IMR-90 (cell line): Measurements from ENCODE around the gene MSH5. TPM values are rescaled to one million over a fixed set of nuclear protein-coding genes. Genes with fewer than 3 reads are reported as not detected.

Experiments used
- ATAC-seq: fragments of 200-7000 bp; cut with Tn5 transposase; 2 replicates; pipeline ENCODE4 v1.9.1; 2020; ENCODE audit warnings: low read depth, mild to moderate bottlenecking, moderate library complexity
- BruUV-seq: library from RNA; stranded (reverse); fragments of 400-500 nt; replicated peaks from 2 replicates; lab custom pipeline; 2021; lab: Mats Ljungman, UMichigan
- CTCF ChIA-PET: fragments of 300-600 bp; formaldehyde crosslinking; extraction: SDS; loops from one replicate; lab custom pipeline; 2021; ENCODE audit warnings: antibody characterized with exemption; lab: Yijun Ruan, JAX
- POLR2A ChIA-PET: fragments of 300-600 bp; sonication (Branson Sonifier 250); formaldehyde crosslinking; loops from one replicate; lab custom pipeline; 2022; ENCODE audit warnings: antibody characterized with exemption; ENCODE audit not compliant: unreplicated experiment; lab: Charles Lee
- DNase-seq: peaks from one replicate; pipeline ENCODE4 v3.0.0; 2013
- H2AFZ ChIP-seq: replicated peaks from 2 replicates; pipeline ENCODE3; 2013; ENCODE audit warnings: low read length, mild to moderate bottlenecking; ENCODE audit not compliant: poor library complexity
- H2AK5ac ChIP-seq: 2 replicates; pipeline ENCODE4 v1.6.1; 2013; ENCODE audit warnings: low read depth, low read length, inconsistent platforms
- H2AK9ac ChIP-seq: replicated peaks from 2 replicates; pipeline ENCODE3; 2013; ENCODE audit warnings: mild to moderate bottlenecking, low read depth, low read length, moderate library complexity; ENCODE audit not compliant: poor library complexity
- H2BK120ac ChIP-seq: 2 replicates; pipeline ENCODE4 v1.6.1; 2013; ENCODE audit warnings: low read depth, low read length, inconsistent platforms
- H2BK15ac ChIP-seq: 3 replicates; pipeline ENCODE4 v1.6.1; 2013; ENCODE audit warnings: low read depth, low read length, inconsistent platforms
- H2BK20ac ChIP-seq: 2 replicates; pipeline ENCODE4 v1.6.1; 2013; ENCODE audit warnings: low read depth, mild to moderate bottlenecking, inconsistent platforms, low read length, moderate library complexity
- H2BK5ac ChIP-seq: 2 replicates; pipeline ENCODE4 v1.6.1; 2013; ENCODE audit warnings: mild to moderate bottlenecking, low read depth, low read length, inconsistent platforms; ENCODE audit not compliant: poor library complexity, severe bottlenecking
- H3K14ac ChIP-seq: replicated peaks from 2 replicates; pipeline ENCODE4 v1.6.1; 2013; ENCODE audit warnings: low read depth, low read length, inconsistent platforms
- H3K18ac ChIP-seq: 2 replicates; pipeline ENCODE4 v1.6.1; 2013; ENCODE audit warnings: low read depth, low read length, control low read depth
- H3K23ac ChIP-seq: 2 replicates; pipeline ENCODE4 v1.6.1; 2013; ENCODE audit warnings: low read depth, low read length, inconsistent platforms
- H3K27ac ChIP-seq: 2 replicates; pipeline ENCODE4 v1.5.1; 2013; ENCODE audit warnings: mild to moderate bottlenecking, control low read depth, low read length; ENCODE audit not compliant: insufficient read depth
- H3K27me3 ChIP-seq: 2 replicates; pipeline ENCODE4 v1.6.1; 2013; ENCODE audit warnings: low read length; ENCODE audit not compliant: control insufficient read depth, insufficient read depth
- H3K36me3 ChIP-seq: 2 replicates; pipeline ENCODE4 v1.6.1; 2013; ENCODE audit warnings: low read length, mixed read lengths; ENCODE audit not compliant: control insufficient read depth, insufficient read depth
- H3K4ac ChIP-seq: 2 replicates; pipeline ENCODE4 v1.6.1; 2013; ENCODE audit warnings: low read depth, low read length, inconsistent platforms
- H3K4me1 ChIP-seq: 2 replicates; pipeline ENCODE4 v1.6.1; 2013; ENCODE audit warnings: low read length, mixed read lengths; ENCODE audit not compliant: control insufficient read depth, insufficient read depth
- H3K4me2 ChIP-seq: 2 replicates; pipeline ENCODE4 v1.6.1; 2013; ENCODE audit warnings: low read depth, mild to moderate bottlenecking, control low read depth, low read length, moderate library complexity
- H3K4me3 ChIP-seq: 2 replicates; pipeline ENCODE4 v1.5.1; 2013; ENCODE audit warnings: low read depth, mild to moderate bottlenecking, control low read depth, low read length, moderate library complexity; ENCODE audit not compliant: insufficient read depth
- H3K56ac ChIP-seq: 2 replicates; pipeline ENCODE4 v1.6.1; 2013; ENCODE audit warnings: low read length, inconsistent platforms; ENCODE audit not compliant: insufficient read depth; ENCODE audit errors: extremely low read depth
- H3K79me1 ChIP-seq, 2 experiments: 2 replicates each; pipeline ENCODE4 v1.6.1; 2013; ENCODE audit warnings: low read length in 2 of 2, inconsistent platforms in 1 of 2, low read depth in 1 of 2
- H3K9ac ChIP-seq: 2 replicates; pipeline ENCODE4 v1.6.1; 2013; ENCODE audit warnings: low read depth, low read length, control low read depth
- H3K9me1 ChIP-seq: 2 replicates; pipeline ENCODE4 v1.6.1; 2013; ENCODE audit warnings: low read length, inconsistent platforms; ENCODE audit not compliant: insufficient read depth
- H3K9me3 ChIP-seq: 2 replicates; pipeline ENCODE4 v1.6.1; 2013; ENCODE audit warnings: low read length; ENCODE audit not compliant: control insufficient read depth, insufficient read depth
- H4K20me1 ChIP-seq: 2 replicates; pipeline ENCODE4 v1.6.1; 2013; ENCODE audit warnings: low read length, inconsistent platforms; ENCODE audit not compliant: insufficient read depth
- H4K5ac ChIP-seq: 2 replicates; pipeline ENCODE4 v1.6.1; 2013; ENCODE audit warnings: mild to moderate bottlenecking, low read depth, low read length, control low read depth
- H4K8ac ChIP-seq, 2 experiments: 2 replicates each; pipeline ENCODE4 v1.6.1; 2013; ENCODE audit warnings: low read depth in 2 of 2, low read length in 2 of 2, control low read depth in 1 of 2, inconsistent platforms in 1 of 2
- H4K91ac ChIP-seq: 2 replicates; pipeline ENCODE4 v1.6.1; 2013; ENCODE audit warnings: low read depth, low read length, inconsistent platforms; ENCODE audit not compliant: insufficient read depth
- BHLHE40 ChIP-seq: fragments of 150-350 bp; IDR thresholded peaks from 2 replicates; pipeline ENCODE4 v1.6.1; 2016; ENCODE audit warnings: mild to moderate bottlenecking, low read depth, low read length
- MAZ ChIP-seq: IDR thresholded peaks from 2 replicates; pipeline ENCODE4 v1.6.1; 2012; ENCODE audit warnings: low read depth, mild to moderate bottlenecking, low read length, improper control_type of control experiment, moderate library complexity, borderline replicate concordance
- RAD21 ChIP-seq: IDR thresholded peaks from 2 replicates; pipeline ENCODE4 v1.6.1; 2012; ENCODE audit warnings: low read length, improper control_type of control experiment
- SMC3 ChIP-seq: fragments of 150-350 bp; IDR thresholded peaks from 2 replicates; pipeline ENCODE4 v1.6.1; 2016; ENCODE audit warnings: low read depth, mild to moderate bottlenecking, antibody characterized with exemption, low read length, moderate library complexity
- WGBS, 2 experiments: methylation state at CpG; one replicate each; pipeline versions ENCODE4 v1.1.5 to v1.1.7; 2013; ENCODE audit warnings: missing lambda C conversion rate in 2 of 2; ENCODE audit not compliant: insufficient read length in 1 of 2; ENCODE audit errors: extremely low coverage in 2 of 2; 5-methylcytosine and 5-hydroxymethylcytosine counted together
- dilution Hi-C: fragments of 300-500 bp; cut with HindIII; formaldehyde crosslinking; loops from one replicate; pipeline ENCODE4 v1.14.3; 2018; ENCODE audit warnings: low sequenced_read_pairs; ENCODE audit not compliant: unreplicated experiment
- in situ Hi-C: fragments of 300-500 bp; cut with MboI; formaldehyde crosslinking; loops from 3 replicates; pipeline ENCODE4 v1.14.3; 2019; ENCODE audit warnings: low sequenced_read_pairs, inconsistent platforms, mixed read lengths
- intact Hi-C: fragments of 100-400 bp; cut with micrococcal nuclease; formaldehyde crosslinking; loops from 2 replicates; pipeline ENCODE4 v1.10.0; 2022
- polyA plus RNA-seq, 3 experiments: library from polyadenylated mRNA; depleted of rRNA; stranded (reverse); fragments of >200 nt; gene quantifications; 2 replicates each; pipeline ENCODE4 v1.2.3, GENCODE V29; 2012; ENCODE audit warnings: low replicate concordance in 1 of 3
- total RNA-seq: library from RNA; depleted of rRNA; stranded (reverse); fragments of >200 nt; gene quantifications from 2 replicates; pipeline ENCODE4 v1.2.3, GENCODE V29; 2012
- TF ChIP-seq, protein P1 (sequence below): conservative IDR thresholded peaks from 2 replicates; pipeline ENCODE4 v1.5.1; 2012; ENCODE audit warnings: mild to moderate bottlenecking, low read depth, low read length, improper control_type of control experiment

MSH5 gene
- total and polyA plus RNA-seq, 2 of the 4 experiments (the other 2 are of a cell fraction) = 5.6 to 15.7 TPM

DNA sequence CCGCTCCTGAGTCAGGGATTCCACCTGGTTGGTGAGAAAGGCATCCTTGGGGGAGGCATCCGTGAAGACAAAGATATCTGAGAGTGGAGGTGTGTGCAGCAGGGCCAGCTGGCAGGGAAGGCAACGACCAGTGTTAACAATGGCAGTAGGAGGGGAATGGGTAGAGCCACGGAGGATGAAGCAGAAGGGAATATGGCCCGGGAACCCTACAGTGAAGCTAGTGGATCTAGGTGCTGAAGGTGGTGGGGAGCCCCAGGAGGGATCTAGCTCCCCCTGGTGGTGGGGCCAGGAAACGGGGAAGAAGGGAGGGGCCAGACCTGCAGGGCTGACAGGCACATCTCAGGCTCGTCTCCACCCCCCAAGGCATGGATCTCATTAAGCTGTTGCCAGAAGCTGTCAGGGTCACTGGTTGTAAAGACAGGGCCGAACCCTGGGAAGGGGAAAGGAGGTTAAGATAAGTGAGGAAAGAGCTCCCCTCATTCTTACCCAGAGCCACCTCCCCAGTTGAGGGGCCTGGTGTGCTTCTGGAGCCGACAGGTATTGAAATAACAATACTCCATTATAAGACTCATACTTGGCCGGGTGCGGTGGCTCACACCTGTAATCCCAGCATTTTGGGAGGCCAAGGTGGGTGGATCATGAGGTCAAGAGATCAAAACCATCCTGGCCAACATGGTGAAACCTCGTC is 30.0 kb downstream of the MSH5 start:
- Histone ChIP-seq H4K20me1 (no peaks in the 10 kb centered on the region), H3K36me3 (no peaks in the 10 kb centered on the region), H3K23ac (no peak overlapping the region), H2BK120ac (no peak overlapping the region), H3K56ac (no peak overlapping the region), H4K91ac (no peak overlapping the region), H3K9me1 (peaks cover 3% of the 10 kb centered on the region; the same call in 1 of the 2 replicates), H4K8ac (no peak overlapping the region), H2AFZ (no peak overlapping the region), H2BK5ac (no peak overlapping the region), H3K9ac (no peak overlapping the region), H3K4me3 (no peak overlapping the region), H3K9me3 (no peaks in the 10 kb centered on the region), H3K79me1 (no peaks in the 10 kb centered on the region), H2AK5ac (peak overlapping the region; percentile 48; the same call in 1 of the 2 replicates), H2BK15ac (no peak overlapping the region; the same call in 2 of the 3 replicates), H3K27ac (no peak overlapping the region), H2BK20ac (no peak overlapping the region), H3K4me2 (no peak overlapping the region), H3K4me1 (no peaks in the 10 kb centered on the region), H3K27me3 (no peaks in the 10 kb centered on the region), H4K5ac (no peak overlapping the region), H3K18ac (no peak overlapping the region), H3K14ac (no peak overlapping the region), H3K4ac (no peak overlapping the region; the same call in 1 of the 2 replicates), H2AK9ac (peak overlapping the region; percentile 48)
- POLR2A ChIA-PET = no interaction called here
- intact Hi-C loops (no loop called here), dilution Hi-C loops (no loop called here), in situ Hi-C loops (no loop called here)
- WGBS, 2 experiments = 76% methylated on average over 2 of the region's 12 CpGs; no CpG with 5 or more reads in 1 of the 2 experiments
- DNase-seq = peak; percentile 31
- CTCF ChIA-PET = interaction anchor here (0.5 to 1.6 kb wide), 7 partner anchors 17 to 50 kb away, joined by 3 to 7 read pairs (median 5); no protein-coding TSS in a partner anchor
- ATAC-seq = peak; percentile 69
- TF ChIP-seq, protein P1, sequence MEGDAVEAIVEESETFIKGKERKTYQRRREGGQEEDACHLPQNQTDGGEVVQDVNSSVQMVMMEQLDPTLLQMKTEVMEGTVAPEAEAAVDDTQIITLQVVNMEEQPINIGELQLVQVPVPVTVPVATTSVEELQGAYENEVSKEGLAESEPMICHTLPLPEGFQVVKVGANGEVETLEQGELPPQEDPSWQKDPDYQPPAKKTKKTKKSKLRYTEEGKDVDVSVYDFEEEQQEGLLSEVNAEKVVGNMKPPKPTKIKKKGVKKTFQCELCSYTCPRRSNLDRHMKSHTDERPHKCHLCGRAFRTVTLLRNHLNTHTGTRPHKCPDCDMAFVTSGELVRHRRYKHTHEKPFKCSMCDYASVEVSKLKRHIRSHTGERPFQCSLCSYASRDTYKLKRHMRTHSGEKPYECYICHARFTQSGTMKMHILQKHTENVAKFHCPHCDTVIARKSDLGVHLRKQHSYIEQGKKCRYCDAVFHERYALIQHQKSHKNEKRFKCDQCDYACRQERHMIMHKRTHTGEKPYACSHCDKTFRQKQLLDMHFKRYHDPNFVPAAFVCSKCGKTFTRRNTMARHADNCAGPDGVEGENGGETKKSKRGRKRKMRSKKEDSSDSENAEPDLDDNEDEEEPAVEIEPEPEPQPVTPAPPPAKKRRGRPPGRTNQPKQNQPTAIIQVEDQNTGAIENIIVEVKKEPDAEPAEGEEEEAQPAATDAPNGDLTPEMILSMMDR = peak; percentile 74
- no peak for TF ChIP-seq BHLHE40
- peak; percentile 74 for TF ChIP-seq SMC3
- TF ChIP-seq MAZ = peak; percentile 72; the same call in 1 of the 2 replicates
- peak; percentile 66 for TF ChIP-seq RAD21
- no TSS peak for BruUV-seq
